Choroid plexus epithelial cell (primary cell): ENCODE results near the gene CIB4.

Experiments used
- DNase-seq: peaks from one replicate; pipeline ENCODE4 v3.0.0-alpha.2; 2010; ENCODE audit warnings: low read depth
- H3K4me3 ChIP-seq: 2 replicates; pipeline ENCODE4 v1.5.1; 2011; ENCODE audit warnings: low read depth, mild to moderate bottlenecking, control low read depth, low read length, moderate library complexity
- TF ChIP-seq, protein P1 (sequence below): conservative IDR thresholded peaks from 2 replicates; pipeline ENCODE4 v1.5.1; 2011; ENCODE audit warnings: low read depth, mild to moderate bottlenecking, control low read depth, inconsistent platforms, low read length, moderate library complexity

Gene CIB4

DNA sequence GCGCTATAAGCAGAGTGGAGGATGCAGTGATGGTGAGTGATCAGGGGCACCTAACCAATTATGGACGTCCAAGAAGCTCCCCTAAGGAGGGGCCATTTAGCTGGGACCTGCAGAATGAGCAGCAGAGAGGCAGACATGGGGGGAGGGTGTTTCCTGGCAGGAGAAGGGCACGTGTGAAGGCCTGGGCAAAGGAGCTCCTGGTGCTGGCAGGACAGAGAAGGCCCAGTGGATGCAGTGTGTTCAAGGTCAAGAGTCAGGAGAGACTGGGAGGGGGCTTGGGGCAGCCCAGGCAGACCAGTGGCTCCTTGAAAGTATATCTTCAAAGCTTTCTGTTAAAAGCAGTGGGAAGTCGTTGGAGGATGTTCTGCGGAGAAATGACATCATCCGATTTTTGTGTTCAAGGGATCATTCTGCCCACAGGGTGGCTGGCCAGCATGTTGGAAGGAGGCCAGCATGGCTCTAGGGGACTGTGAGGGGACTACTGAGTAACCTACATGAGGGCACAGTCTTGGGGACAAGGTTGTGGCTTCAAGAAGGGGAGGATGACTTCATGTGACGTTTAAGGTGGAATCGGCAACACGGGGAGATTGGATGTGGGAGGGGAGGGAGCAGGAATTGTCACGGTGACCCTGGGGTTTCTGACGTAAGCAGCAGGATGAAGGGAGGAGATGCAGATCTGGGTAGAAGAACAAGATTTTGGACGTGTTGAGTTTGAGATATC lies 9.0 kb upstream of the CIB4 start:
- no peak for DNase-seq
- H3K4me3 ChIP-seq = no peak overlapping the region
- TF ChIP-seq, protein P1, sequence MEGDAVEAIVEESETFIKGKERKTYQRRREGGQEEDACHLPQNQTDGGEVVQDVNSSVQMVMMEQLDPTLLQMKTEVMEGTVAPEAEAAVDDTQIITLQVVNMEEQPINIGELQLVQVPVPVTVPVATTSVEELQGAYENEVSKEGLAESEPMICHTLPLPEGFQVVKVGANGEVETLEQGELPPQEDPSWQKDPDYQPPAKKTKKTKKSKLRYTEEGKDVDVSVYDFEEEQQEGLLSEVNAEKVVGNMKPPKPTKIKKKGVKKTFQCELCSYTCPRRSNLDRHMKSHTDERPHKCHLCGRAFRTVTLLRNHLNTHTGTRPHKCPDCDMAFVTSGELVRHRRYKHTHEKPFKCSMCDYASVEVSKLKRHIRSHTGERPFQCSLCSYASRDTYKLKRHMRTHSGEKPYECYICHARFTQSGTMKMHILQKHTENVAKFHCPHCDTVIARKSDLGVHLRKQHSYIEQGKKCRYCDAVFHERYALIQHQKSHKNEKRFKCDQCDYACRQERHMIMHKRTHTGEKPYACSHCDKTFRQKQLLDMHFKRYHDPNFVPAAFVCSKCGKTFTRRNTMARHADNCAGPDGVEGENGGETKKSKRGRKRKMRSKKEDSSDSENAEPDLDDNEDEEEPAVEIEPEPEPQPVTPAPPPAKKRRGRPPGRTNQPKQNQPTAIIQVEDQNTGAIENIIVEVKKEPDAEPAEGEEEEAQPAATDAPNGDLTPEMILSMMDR = no peak

DNA sequence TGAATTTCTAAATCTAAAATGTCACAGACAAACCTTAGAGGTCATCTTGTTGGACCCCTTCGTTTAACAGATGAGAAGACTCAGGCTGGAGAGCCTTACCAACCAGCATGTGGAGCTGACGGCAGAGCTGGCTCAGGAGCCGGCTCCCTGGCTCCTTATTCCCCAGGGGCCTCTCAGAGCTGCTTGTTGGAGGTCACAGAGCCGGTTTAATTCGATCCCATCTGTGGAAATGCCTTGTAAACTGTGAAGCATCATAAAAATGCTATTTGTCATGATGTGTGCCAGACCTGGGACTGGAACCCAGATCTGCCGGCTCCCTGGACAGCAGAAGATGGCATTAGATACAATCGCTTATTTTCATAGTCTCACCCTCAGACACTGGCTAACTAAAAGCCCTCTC lies 8.2 kb upstream of the CIB4 start:
- H3K4me3 ChIP-seq = no peak overlapping the region
- TF ChIP-seq, protein P1 = no peak
- DNase-seq = no peak

- no peak overlapping the region for H3K4me3 ChIP-seq
- DNase-seq = no peak
- TF ChIP-seq, protein P1 = no peak
Observed at GRCh38 chr2:26648516-26648915, 7.3 kb upstream of the CIB4 start.

GRCh38 chr2:26647981-26648380 lies 6.8 kb upstream of the CIB4 start:
- TF ChIP-seq, protein P1 = no peak
- no peak for DNase-seq

GRCh38 chr2:26646986-26647672 lies 6.0 kb upstream of the CIB4 start:
- TF ChIP-seq, protein P1 = no peak
- no peak for DNase-seq
- H3K4me3 ChIP-seq = no peak overlapping the region

More at GRCh38 chr2:26647981-26648380, 6.8 kb upstream of the CIB4 start:
- H3K4me3 ChIP-seq = no peak overlapping the region

- TF ChIP-seq, protein P1 = no peak
- H3K4me3 ChIP-seq = no peak overlapping the region
- no peak for DNase-seq
Observed at GRCh38 chr2:26645762-26646161, 4.6 kb upstream of the CIB4 start.
